Stimulated activated CD4-positive, alpha-beta T cell treated with anti-CD3 and anti-CD28 coated beads, Interleukin-15, amount 100 ng/mL, for 24 hours (primary cell): ENCODE measurements around the gene PPFIA1.

Experiments
- DNase-seq: peaks from one replicate; pipeline ENCODE4 v3.0.0-alpha.2; 2020

PPFIA1 gene

DNA sequence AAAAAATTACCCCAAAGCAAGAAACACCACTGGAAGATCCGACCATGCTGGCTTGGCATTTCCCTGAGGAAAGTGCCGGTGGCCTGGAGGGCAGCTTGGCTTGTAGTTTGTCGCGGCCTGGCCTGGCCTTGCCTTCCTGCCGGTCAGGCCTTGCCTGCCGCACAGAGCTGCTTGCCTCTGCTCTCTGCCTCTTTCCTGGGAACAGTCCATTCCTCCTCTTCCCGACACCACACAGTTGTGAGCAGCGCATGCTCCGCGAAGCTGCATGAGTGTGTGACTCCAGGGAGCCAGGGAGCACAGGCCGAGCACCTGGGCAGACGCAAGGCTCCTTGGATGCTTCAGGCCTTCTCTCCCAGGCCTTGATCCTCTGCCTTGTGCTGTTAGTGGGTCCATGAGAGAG is 147.6 kb downstream of the PPFIA1 start:
- no peak for DNase-seq

DNA sequence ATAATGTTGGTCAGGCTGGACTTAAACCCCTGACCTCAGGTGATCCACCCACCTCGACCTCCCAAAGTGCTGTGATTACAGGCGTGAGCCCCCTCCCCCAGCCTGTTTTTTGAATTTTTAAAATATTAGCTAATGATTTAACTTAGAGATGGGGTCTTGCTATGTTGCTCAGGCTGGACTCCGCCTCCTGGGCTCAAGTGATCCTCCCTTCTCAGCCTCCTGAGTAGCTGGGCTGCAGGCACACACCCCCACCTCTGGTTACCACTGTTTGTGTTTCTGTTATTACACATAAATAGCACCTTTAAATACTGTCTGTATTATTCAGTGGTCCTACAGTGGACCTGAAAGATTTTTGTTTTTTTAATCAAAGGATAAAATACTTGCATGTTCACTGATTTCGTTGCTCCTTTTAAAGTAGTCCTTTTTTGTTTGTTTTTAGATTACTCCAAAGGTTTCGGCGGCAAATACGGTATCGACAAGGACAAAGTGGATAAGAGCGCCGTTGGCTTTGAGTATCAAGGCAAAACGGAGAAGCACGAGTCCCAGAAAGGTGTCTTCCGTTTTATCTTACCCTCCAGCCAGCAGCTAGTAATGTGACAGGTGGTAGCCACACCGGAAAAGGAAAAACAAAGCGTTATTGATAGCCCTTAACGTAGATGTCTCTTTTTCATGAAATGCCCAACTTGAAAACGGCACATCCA is 149.0 kb downstream of the PPFIA1 start:
- DNase-seq: no peak

- no peak for DNase-seq
These were observed 149.5 kb downstream of the PPFIA1 start for GRCh38 chr11:70420008-70420464.

DNA sequence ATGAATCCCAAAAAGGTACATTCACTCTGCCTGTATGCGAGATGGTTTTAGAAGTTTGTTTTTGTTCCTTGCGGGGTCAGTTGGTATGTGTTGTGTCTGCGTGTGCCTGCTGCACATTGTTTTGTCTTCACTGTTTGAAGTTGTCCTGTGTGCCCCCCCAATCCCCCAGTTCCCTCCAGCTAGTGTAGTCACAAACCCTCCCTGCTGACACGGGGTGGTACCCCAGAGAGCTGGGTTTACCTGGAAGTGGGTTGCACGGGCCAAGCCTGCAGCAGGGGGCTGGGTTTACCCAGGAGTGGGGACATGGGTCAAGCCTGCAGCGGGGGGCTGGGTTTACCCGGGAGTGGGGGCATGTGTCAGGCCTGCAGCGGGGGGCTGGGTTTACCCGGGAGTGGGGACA is 150.0 kb downstream of the PPFIA1 start:
- DNase-seq: no peak

DNA sequence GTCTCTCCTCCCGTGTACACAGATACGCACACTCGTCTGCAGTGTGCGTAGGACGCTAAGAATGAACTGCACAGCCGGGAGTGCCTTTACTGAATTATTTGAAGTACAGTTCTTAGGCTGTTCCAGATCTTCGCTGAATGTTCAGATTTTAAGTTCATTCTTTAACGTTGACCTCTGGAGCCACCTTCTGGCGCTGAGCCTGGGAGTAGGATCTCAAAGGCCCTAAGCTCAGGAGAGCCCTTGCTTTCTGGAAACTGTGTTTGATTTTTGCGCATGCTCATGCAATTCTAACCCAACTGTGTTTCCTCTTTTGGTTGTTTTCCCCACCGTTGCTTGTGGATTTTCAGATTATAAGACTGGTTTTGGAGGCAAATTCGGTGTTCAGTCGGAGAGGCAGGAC is 150.6 kb downstream of the PPFIA1 start:
- no peak for DNase-seq

- no peak for DNase-seq
These were observed 152.4 kb downstream of the PPFIA1 start for GRCh38 chr11:70422692-70423522.

DNA sequence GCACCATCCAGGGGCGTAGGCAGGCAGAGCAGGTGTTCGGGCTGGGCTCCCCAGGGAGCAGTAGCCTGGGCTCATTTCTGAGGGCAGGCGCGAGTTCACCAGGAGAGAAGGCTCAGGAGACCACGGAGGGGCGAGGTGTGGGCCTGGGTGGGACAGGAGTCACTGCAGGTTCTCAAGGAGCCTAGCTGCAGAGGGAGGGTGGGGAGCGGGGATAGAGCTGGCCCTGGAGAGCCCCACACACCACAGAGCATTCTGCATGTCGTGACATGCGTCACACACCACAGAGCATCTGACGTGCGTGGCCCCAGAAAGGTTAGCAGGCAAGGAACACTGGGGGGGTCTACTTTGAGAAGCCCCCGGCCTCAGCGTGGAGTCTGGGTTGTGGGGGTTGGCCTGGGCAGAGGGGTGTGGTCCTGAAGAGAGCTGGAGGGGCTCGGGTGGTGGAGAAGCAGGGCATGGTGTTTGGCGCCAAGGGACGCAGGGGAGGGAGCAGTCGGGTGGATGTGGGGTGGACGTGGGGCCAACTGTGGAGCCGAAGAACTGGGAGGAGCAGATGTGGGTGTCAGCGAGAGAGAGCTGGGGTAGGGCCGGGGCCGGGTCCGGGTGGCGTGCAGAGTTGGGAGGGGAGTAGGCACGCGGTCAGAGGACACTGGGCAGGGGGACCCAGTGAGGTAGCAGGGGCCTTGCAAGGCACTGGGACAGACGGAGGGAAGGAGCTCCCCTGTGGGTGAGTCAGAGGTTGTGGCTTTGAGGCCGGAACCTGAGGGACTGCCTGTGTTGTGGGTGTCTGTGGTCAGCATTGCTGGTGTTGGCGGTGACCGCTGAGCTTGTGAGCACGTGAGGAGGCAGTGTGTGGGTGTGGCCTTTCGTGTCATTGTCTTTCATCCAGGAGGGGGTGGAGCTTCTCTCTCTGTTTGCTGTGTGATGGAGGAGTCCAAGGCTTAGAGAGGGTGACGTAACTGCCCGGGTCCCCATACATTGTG is 153.3 kb downstream of the PPFIA1 start:
- peak; percentile 56 for DNase-seq

DNA sequence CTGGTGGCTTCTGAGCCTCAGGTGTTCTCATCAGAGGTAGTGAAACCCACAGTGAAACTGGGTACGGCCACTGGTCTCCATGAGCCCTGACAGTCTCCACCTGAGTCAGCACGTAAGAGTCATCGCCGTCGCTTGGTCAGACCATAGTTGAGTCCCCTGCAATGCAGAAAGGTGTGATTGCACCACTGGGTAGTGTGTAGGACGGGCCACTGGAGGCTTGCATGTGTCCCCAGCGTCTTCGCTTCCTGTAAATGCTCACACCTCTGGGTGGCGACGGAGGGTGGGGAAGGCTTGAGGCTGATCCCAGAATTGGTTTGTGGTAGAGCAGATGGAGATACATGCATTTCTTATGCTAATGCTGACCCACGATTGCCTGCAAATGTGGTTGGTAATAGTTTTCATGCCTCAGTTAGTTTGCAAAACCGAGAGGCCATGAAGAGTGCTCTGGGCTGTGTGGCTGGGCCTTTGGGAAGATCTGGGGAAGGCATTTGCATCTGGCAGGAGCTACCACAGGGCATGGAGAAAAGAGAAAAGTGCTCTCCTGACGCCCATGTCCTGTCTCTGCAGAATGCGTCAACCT is 154.4 kb downstream of the PPFIA1 start:
- DNase-seq: no peak

DNA sequence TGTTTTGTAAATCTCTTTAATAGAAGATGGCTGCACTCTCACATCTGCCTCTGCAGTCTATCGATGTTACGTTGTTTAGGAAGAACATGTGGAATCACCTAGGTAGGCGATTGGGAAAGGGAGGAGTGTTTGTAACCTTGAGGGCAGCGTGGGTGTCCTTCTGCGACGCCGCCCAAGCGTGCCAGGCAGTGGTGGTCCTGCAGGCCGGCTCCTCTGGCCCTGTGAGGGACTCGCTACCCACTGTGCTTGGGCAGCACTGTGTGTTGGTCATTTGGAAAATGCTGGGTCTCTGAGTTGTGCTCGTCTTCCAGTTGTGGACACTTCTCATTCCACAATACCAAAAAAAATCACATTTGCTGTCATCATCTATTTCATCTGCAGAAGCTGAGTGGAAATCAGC is 156.9 kb downstream of the PPFIA1 start:
- DNase-seq: no peak

DNA sequence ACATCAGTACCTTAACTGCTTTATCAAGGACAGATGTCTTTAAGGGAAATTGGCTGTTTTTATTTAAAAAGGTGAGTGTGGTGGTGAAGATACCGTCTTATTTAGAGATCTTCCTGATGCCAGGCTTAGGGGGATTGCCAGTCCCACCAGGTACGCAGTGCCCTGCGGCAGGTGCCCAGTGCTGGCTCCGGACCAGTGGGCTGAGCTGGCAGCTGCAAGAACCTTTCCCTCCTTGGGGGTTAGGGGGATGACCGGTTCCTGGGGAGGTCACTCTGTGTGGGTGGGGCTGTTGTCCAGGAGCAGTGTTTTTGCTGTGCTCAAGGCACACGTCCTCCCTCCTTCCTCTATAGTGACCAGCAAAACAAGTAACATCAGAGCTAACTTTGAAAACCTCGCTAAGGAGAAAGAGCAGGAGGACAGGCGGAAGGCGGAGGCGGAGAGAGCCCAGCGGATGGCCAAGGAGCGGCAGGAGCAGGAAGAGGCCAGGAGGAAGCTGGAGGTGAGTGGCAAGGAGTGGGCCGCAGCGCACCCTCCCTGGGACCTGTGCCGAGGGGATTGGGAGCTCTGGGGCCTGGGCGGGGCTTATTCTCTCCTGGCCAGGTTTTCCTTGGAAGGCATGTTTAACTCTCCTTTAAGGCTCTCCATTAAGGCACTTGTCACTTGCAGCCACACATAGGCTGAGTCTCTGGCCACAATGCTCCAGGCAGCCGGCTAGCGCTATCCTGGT is 158.4 kb downstream of the PPFIA1 start:
- no peak for DNase-seq

DNA sequence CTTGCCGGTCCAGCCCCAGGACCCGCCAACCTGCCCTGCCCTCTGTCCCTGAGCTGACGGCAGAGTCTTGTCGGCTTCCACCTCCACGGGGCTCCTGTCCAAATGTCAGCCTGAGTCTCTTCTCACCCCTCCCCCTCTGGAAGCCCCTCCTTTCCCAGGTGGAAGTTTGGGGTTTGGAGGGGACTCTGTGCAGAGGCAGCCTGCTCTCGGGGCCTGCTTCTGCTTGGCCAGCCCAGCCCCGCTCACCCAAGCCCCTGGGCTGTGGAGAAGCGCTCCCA is 158.9 kb downstream of the PPFIA1 start:
- no peak for DNase-seq

- DNase-seq: no peak
These were observed 159.4 kb downstream of the PPFIA1 start for GRCh38 chr11:70429724-70430521.

- no peak for DNase-seq
These were observed 160.4 kb downstream of the PPFIA1 start for GRCh38 chr11:70430671-70431574.

DNA sequence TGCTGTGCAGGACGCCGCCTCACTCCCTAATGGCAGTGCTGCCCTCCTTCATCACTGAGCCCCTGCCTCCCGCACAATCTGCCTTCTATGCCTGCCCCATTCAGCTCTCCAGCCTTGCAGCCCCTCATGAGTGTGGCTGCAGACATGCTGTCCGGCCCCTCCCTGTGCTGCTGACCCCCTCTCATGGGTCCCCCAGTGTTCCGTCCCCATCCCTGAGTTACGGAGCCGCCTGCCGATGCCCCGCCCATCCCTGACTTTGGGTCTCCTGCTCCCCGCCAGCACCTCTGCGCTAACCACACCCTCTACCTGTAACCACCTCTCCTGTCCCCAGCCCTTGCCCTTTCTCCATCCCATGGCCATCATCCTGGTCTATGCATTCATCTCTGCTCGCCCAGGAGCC is 161.1 kb downstream of the PPFIA1 start:
- no peak for DNase-seq

DNA sequence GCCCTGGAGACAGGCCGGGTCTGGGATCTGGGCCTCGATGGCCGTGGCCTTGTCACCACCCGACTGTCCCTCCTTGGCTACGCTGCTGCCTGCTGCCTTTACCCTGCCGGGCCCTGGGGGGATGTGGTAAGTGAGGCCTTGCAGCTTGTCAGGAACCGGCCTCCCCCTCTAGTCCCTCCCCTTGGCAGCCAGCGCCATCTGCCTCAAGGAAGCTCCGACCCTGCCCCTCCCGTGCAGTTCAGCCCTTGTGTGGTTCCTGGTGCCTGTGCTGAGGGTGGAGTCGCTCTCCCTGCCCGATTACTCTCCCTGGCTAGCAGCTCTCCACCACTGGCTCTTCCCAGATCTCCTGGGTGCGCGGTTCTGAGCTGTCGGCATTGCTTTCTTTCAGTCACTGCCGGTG is 161.6 kb downstream of the PPFIA1 start:
- no peak for DNase-seq

GRCh38 chr11:70432580-70432979 is 162.1 kb downstream of the PPFIA1 start:
- DNase-seq: no peak

DNA sequence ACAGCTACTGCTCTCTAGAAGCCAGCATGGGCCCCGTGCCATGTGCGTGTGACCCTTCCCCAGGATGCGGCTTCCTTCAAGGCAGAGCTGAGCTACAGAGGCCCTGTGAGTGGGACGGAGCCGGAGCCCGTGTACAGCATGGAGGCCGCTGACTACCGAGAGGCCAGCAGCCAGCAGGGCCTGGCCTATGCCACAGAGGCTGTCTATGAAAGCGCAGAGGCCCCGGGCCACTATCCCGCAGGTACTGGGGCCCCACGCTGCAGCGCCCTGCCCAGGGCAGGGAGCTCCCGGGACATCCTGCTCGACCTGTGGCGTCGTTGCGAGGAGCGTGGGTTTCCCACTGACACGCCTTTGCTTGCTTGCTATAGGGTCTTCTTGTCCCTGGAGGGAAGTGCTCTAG is 162.5 kb downstream of the PPFIA1 start:
- DNase-seq: no peak

GRCh38 chr11:70433526-70433925 is 163.0 kb downstream of the PPFIA1 start:
- DNase-seq: no peak
